BE2C (cell line): ENCODE measurements around the gene KIF26A.

ENCODE experiments used
- DNase-seq: peaks from one replicate; pipeline ENCODE4 v3.0.0-alpha.2; 2020
- H3K27me3 ChIP-seq: fragments of 250-450 bp; sonication (Bioruptor Pico); 2 replicates; pipeline ENCODE4 v1.5.1; 2020; ENCODE audit warnings: mild to moderate bottlenecking
- H3K36me3 ChIP-seq: fragments of 250-450 bp; sonication (Bioruptor Pico); 2 replicates; pipeline ENCODE4 v1.5.1; 2020; ENCODE audit warnings: mild to moderate bottlenecking
- H3K4me1 ChIP-seq: fragments of 250-450 bp; sonication (Bioruptor Pico); 2 replicates; pipeline ENCODE4 v1.5.1; 2020
- H3K4me3 ChIP-seq: 2 replicates; pipeline ENCODE4 v1.5.1; 2011; ENCODE audit warnings: low read depth, low read length
- H3K9me3 ChIP-seq: fragments of 250-450 bp; sonication (Bioruptor Pico); 2 replicates; pipeline ENCODE4 v1.5.1; 2020
- TF ChIP-seq, protein P1 (sequence below): IDR thresholded peaks from 2 replicates; pipeline ENCODE4 v1.5.1; 2012; ENCODE audit warnings: mild to moderate bottlenecking, low read depth, low read length

Gene KIF26A

DNA sequence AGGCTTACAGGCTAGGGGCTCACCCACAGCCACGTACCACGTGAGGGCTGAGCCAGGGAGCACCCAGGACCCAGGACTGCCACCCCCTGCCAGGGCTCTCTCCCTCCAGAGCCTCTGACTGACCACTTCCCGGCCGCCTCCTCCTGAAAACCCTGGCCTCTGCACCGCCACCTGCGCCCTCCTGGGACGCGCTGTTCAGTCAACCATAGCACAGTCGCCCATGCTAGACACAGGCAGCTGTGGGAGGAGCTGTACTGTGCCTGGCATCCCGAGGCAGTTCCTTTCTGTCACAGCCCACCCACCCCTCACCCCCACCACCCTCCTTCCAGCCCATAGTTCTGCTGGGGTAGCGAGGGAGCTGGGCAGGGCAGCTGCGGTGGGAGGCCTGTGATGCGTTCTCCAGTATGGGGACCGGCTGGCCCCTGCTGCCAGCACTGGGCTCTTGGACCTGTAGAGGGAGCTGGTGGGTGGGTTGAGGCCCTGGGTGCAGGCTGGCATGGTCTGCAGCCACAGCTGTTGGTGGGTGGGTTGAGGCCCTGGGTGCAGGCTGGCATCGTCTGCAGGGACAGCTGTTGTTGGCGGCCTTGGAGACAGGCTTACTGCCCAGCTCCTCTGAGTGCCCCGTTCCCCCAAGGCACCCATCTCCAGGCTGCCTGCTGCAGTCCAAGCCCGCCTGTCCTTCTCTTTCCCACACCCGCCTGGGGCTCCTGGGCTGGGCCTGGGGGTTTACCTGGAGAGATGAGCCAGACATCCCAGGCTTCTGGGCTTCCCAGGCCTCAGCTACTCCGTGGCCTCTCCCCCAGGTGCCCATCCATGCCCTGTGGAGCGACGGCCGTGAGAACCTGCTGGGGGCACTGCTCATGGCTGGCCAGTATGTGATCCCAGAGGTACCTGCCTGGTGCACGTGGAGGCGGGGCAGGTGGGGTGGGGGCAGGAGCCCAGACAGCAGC, 41.4 kb upstream of the KIF26A start:
- no peaks in the 10 kb centered on the region for H3K9me3 ChIP-seq
- H3K27me3 ChIP-seq = no peaks in the 10 kb centered on the region
- no peaks in the 10 kb centered on the region for H3K36me3 ChIP-seq
- H3K4me3 ChIP-seq = no peak overlapping the region
- H3K4me1 ChIP-seq = peaks cover 13% of the 10 kb centered on the region
- TF ChIP-seq, protein P1, sequence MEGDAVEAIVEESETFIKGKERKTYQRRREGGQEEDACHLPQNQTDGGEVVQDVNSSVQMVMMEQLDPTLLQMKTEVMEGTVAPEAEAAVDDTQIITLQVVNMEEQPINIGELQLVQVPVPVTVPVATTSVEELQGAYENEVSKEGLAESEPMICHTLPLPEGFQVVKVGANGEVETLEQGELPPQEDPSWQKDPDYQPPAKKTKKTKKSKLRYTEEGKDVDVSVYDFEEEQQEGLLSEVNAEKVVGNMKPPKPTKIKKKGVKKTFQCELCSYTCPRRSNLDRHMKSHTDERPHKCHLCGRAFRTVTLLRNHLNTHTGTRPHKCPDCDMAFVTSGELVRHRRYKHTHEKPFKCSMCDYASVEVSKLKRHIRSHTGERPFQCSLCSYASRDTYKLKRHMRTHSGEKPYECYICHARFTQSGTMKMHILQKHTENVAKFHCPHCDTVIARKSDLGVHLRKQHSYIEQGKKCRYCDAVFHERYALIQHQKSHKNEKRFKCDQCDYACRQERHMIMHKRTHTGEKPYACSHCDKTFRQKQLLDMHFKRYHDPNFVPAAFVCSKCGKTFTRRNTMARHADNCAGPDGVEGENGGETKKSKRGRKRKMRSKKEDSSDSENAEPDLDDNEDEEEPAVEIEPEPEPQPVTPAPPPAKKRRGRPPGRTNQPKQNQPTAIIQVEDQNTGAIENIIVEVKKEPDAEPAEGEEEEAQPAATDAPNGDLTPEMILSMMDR = peak; percentile 42
- DNase-seq = peak; percentile 69

DNA sequence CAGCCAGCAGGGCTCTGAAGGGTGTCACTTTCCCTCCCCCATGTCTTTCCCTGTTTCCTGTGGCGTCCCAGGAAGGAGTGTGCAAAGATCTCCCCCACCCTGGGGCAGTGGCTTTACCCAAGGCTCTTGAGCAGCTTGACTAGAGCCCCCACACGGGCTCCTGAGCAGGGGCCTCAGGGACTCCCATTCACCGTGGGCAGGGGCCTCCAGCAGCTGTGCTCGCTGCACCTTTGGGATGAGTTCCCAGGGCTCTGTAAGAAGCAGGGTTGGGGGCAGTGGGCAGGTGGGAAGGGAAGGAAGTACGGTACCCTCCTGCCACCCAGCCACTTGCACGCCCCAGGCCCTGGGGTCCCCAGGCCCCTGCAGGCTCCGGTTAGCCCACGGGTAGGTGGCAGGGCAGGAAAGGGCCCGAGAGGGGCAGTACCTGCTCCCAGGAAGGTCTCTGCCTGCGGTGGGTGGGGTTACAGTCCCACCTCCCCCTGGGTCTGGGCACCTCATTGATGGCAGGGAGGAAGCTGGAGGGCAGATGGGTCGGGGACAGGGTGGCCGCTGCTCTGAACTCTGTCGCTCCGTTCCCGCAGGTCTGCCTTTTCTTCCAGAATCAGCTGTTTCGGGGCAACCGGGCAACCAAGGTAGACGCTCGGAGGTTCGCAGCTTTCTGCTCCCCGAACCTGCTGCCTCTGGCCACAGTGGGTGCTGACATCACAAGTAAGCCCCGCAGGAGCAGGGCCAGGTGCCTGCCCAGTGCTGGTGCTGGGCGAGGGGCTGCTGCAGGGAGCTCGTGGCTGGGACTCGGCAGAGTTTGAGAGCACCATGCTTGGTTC, 39.9 kb upstream of the KIF26A start:
- Histone ChIP-seq H3K27me3 (no peaks in the 10 kb centered on the region), H3K36me3 (no peaks in the 10 kb centered on the region), H3K9me3 (no peaks in the 10 kb centered on the region), H3K4me1 (peaks cover 13% of the 10 kb centered on the region), H3K4me3 (no peak overlapping the region)
- no peak for DNase-seq
- TF ChIP-seq, protein P1 = no peak

DNA sequence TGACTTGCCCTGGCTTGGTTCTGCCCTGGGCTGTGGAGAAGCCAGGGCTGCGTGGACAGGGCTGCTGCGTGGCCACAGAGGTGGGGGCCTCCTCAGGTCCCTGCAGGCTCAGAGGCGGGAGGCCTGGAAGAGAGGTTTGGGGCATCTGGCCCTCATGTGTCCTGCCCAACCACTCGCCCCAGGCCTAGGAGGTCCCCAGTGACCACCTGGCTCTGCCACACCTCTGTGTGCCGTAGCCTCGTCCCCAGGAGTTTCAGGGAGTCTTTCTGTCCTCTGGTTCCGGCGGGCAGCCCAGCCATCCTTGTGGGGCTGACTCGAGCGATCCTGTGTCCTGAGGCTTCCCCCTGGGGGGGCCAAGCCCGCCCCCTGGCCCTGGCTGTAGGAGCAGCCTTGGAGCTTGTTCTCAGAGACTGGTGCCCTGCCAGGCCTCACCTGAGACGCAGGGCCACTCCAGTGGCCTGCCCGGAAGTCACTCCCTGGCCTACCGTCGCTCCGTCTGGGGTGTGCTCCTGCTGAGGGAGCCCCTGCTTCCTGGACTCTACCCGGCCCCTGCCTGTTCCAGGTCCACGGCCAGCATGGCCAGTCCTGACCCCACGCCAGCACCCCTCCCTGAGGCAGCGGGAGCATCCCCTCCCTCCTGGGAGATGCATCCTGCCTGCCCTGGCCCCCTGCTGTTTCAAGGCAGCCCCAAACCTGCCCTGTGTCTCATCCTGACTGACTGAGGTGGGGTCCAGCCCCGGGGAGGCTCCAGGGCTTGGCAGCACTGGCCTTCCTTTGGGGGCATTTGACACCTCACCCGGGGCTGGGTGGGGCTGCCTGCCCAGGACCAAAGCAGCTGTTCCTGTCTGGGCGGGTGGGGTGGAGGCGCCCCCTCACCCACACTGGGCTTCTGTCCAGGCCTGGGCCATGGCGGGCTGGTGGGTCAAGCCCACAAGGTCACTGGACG, 39.0 kb upstream of the KIF26A start:
- H3K9me3 ChIP-seq = no peaks in the 10 kb centered on the region
- peaks cover 8% of the 10 kb centered on the region for H3K4me1 ChIP-seq
- DNase-seq = no peak
- H3K27me3 ChIP-seq = no peaks in the 10 kb centered on the region
- TF ChIP-seq, protein P1 = no peak
- no peak overlapping the region for H3K4me3 ChIP-seq
- no peaks in the 10 kb centered on the region for H3K36me3 ChIP-seq

DNA sequence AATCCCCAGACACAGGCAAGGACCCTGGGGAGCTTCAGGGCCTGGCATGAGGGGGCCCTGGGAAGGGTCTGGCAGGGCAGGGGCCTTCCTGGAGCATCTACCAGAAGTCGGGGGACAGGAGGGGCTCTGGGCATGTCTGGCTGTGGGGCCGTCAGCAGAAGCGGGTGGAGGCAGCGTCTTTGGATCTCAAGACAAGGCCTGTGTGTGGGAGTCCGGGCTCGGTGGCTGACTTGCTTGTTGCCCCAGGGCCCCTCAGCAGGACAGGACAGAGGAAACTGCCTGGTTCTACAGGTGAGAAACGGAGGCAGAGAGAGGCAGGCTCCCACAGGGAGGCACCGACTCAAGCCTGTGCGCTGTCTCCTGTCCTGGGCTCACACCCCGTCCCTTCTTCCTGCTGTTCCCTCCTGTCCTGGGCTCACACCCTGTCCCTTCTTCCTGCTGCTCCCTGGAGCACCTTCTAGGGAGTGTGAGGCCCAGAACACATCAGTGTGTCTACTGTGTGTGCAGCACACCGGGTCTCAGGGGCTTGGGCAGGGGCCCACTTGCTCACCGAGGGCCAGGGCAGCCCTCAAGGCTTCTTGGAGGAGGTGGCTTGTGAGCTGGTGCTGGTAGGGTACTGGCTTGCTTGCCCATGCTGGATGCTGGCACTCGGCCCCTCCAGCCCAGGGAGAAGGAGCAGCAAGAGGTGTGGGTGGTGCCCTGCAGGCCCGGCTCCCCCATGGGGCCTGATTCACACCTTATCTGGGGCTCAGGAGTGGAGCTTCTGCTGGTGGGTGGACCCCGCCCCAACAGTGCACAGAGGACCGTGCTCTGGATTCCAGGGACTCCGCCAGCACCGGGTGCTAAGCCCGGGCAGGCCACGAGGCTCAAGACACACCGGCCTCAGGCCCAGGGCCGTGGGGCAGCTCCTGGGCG, 38.0 kb upstream of the KIF26A start:
- TF ChIP-seq, protein P1 = no peak
- no peaks in the 10 kb centered on the region for H3K27me3 ChIP-seq
- no peak overlapping the region for H3K4me3 ChIP-seq
- no peak for DNase-seq
- H3K4me1 ChIP-seq = peaks cover 4% of the 10 kb centered on the region
- H3K36me3 ChIP-seq = no peaks in the 10 kb centered on the region
- no peaks in the 10 kb centered on the region for H3K9me3 ChIP-seq

DNA sequence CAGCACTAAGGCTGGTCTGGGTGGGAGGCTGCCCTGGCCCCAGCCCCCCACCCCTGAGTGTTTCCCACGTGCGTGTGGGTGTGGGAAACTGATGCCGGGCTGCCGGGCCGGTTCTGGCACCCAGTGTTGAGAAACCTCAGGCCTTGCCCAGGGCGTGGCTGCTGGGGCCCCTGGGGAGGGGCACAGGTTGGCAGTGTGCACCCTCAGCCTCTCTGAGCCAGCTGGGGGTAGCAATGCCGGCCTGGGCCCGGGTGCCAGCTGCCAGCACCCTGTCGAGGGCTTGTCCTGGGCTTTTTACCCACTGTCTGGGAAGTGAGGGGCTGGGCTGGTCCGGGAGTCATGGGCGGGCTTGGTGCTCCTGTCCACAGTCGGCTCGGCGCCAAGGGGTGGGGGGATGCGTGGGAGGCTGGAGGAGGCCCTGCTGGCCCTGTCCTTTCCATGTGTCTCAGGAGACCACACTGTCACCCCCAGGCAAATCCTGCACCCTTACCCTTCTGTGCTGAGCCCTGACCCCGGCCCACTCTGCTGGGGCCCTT, 37.2 kb upstream of the KIF26A start:
- Histone ChIP-seq H3K4me1 (peaks cover 4% of the 10 kb centered on the region), H3K27me3 (no peaks in the 10 kb centered on the region)
- DNase-seq = no peak

More for the DNA sequence above, 37.2 kb upstream of the KIF26A start:
- Histone ChIP-seq H3K4me3 (no peak overlapping the region), H3K36me3 (no peaks in the 10 kb centered on the region), H3K9me3 (no peaks in the 10 kb centered on the region)
- TF ChIP-seq, protein P1 = no peak
